A673 (cell line): ENCODE results near the gene TCF20.

ENCODE experiments used
- CTCF ChIP-seq: fragments of 300-800, 200-600 bp; sonication (generic); conservative IDR thresholded peaks from 2 replicates; pipeline ENCODE4 v1.5.1; 2017; ENCODE audit warnings: low read depth, mild to moderate bottlenecking, antibody characterized with exemption, low read length, moderate library complexity, mixed read lengths
- EZH2 ChIP-seq: fragments of 200-600 bp; sonication (generic); IDR thresholded peaks from 2 replicates; pipeline ENCODE4 v1.6.1; 2017; ENCODE audit warnings: borderline replicate concordance, low read depth, mild to moderate bottlenecking, mixed read lengths, antibody characterized with exemption, low read length; ENCODE audit not compliant: poor library complexity, severe bottlenecking

- TF ChIP-seq CTCF (no peak), EZH2 (no peak)
Observed at GRCh38 chr22:42229455-42230149, 40.9 kb downstream of the TCF20 start.
